Kidney epithelial cell (primary cell): Measurements from ENCODE around the gene RPH3AL. TPM values are rescaled to one million over a fixed set of nuclear protein-coding genes. Genes with fewer than 3 reads are reported as not detected.

Experiments
- DNase-seq: peaks from one replicate; pipeline ENCODE4 v3.0.0-alpha.2; 2010; ENCODE audit warnings: low read depth
- H3K27me3 ChIP-seq: 2 replicates; pipeline ENCODE4 v1.6.0; 2011; ENCODE audit warnings: low read length; ENCODE audit not compliant: control insufficient read depth, insufficient read depth
- H3K36me3 ChIP-seq: 2 replicates; pipeline ENCODE4 v1.5.1; 2011; ENCODE audit warnings: low read length; ENCODE audit not compliant: control insufficient read depth, insufficient read depth
- H3K4me3 ChIP-seq: 2 replicates; pipeline ENCODE4 v1.5.1; 2011; ENCODE audit warnings: low read depth, mild to moderate bottlenecking, control low read depth, low read length
- total RNA-seq: library from RNA; depleted of rRNA; stranded (reverse); fragments of >200 nt; gene quantifications from 2 replicates; pipeline ENCODE4 v1.2.3, GENCODE V29; 2015
- TF ChIP-seq, protein P1 (sequence below): IDR thresholded peaks from 2 replicates; pipeline ENCODE4 v1.5.1; 2011; ENCODE audit warnings: mild to moderate bottlenecking, moderate library complexity, low read length, control low read depth, inconsistent platforms; ENCODE audit not compliant: insufficient read depth, poor library complexity, severe bottlenecking

Gene RPH3AL
- total RNA-seq, 1 donor from 2014 or later, result 15.1 TPM

DNA sequence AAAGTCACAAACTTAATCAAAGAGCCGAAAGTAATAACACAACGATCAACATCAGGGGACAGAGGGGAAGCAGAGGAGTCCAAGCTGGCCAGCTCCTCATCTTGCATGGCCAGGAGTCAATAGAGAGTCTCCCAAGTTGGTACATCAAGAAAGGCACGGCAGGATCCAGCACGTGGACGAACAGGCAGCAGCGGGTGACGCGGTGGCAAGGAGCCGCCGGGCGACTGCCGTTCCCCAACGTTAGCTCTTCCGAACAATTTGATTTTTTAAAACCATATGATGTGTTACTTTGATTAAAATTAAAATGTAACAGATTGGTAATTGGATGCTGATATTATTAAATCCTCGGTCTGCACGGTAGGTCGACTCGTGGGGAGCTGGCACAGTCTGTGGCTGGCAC is 89.3 kb downstream of the RPH3AL start:
- DNase-seq, result no peak
- TF ChIP-seq, protein P1, sequence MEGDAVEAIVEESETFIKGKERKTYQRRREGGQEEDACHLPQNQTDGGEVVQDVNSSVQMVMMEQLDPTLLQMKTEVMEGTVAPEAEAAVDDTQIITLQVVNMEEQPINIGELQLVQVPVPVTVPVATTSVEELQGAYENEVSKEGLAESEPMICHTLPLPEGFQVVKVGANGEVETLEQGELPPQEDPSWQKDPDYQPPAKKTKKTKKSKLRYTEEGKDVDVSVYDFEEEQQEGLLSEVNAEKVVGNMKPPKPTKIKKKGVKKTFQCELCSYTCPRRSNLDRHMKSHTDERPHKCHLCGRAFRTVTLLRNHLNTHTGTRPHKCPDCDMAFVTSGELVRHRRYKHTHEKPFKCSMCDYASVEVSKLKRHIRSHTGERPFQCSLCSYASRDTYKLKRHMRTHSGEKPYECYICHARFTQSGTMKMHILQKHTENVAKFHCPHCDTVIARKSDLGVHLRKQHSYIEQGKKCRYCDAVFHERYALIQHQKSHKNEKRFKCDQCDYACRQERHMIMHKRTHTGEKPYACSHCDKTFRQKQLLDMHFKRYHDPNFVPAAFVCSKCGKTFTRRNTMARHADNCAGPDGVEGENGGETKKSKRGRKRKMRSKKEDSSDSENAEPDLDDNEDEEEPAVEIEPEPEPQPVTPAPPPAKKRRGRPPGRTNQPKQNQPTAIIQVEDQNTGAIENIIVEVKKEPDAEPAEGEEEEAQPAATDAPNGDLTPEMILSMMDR, result no peak
- no peaks in the 10 kb centered on the region for H3K27me3 ChIP-seq
- peaks cover 2% of the 10 kb centered on the region for H3K36me3 ChIP-seq
- no peak overlapping the region for H3K4me3 ChIP-seq

DNA sequence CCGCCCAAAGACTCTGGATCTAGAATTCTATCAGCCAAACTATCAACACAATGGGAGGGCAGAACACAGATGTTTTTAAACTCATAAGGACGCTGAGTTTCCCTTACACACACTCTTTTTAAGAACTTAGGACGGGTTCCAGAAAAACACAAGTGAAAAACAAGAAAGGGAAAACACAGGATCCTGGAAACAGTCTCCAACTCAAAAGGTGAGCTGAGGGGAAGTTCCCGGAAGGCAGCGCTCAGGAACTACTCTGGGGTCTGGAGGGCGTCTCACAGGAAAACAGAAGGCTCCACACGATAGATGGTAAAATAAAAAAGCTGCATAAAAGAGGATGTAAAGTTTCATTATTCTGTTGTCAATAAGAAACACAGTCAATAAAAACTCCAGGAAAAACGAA is 91.0 kb downstream of the RPH3AL start:
- DNase-seq, result no peak
- H3K27me3 ChIP-seq, result no peaks in the 10 kb centered on the region
- H3K4me3 ChIP-seq, result no peak overlapping the region
- TF ChIP-seq, protein P1, result no peak
- H3K36me3 ChIP-seq, result peaks cover 2% of the 10 kb centered on the region

DNA sequence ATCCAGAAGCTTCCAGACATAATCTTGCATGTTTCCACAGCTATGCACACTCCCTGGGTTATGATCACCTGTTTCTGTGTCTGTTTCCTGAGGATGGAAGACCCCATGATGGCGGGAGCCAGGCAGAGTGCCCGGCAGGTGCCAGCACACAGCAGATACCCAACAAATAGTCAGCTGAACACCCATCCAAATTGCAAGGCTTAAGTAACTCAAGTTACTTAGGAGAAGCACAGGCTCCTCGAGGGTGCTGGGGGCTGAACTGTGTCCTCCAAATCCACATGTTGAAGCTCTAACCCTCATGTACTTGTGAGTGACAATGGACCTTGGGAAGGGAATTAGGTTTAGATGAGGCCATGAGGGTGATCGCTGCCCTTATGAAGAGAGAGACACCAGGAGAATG is 91.7 kb downstream of the RPH3AL start:
- no peak overlapping the region for H3K4me3 ChIP-seq
- H3K27me3 ChIP-seq, result no peaks in the 10 kb centered on the region
- peaks cover 2% of the 10 kb centered on the region for H3K36me3 ChIP-seq
- TF ChIP-seq, protein P1, result no peak
- DNase-seq, result no peak

DNA sequence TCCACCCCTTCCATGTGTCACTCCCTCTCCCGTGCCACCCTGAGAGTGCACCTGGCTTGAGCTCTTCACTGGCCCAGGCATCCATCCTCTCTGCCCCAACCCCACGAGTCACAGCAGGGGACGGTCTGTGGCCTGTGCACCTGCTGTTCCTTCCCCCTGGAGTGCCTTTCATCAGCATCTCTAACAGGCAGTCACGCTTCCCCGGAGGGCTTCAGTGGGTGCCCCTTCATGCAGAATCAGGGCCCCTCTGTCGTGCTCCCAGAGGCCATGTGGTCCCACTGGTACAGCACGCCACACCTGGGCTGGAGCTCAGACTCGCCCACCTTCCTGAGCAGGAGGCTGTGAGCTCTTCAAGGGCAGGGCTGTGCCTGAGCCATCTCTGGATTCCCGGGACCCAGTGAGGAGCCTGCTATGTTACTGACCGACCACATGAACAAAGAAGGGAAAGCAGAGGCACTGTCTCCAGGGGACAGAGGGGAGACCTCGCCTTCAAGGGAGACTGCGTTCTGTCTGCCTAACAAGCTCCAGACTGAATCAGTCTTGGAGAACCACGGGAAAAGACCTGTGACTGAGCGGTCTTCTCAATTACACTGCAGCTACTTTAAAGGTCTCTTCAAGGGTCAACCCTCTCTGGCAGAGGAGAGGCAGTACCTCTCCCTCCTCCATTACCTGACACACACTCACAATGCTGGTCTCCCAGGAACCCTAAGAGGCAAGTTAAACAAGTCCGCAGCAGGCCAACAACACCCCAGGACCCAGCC is 92.4 kb downstream of the RPH3AL start:
- no peaks in the 10 kb centered on the region for H3K27me3 ChIP-seq
- H3K36me3 ChIP-seq, result peaks cover 2% of the 10 kb centered on the region
- TF ChIP-seq, protein P1, result no peak
- DNase-seq, result no peak
- no peak overlapping the region for H3K4me3 ChIP-seq

DNA sequence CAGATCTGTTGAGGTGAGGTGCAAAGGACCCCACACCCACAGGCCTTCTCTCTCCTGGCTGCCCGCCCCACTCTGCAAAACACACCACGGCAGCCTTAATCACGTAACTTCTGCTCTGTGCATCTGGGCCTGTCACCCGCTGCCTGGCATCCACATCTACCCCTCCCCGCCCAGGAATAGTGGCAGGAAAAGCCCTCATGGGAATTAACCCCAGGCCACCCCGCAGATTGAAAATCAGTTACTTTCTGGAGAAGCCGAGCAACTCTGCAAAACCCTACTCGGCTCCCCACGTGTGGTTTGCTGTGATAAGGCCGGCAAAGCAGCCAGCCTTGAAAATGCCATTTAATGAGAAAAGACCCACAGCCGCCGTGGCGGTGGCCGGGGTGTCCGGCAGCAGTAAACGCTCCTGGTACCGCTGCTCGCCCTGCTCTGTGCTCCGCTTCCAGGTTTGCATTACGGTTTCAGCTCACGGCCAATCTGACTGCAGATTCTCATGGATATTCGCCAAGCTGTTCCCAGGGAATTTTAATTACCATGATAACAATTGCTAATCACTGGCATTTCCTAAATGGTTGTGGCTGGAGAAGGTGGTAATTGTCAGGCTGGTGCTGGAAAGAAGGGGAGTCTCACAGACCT is 93.1 kb downstream of the RPH3AL start:
- no peak for DNase-seq
- no peak overlapping the region for H3K4me3 ChIP-seq
- TF ChIP-seq, protein P1, result no peak
- peaks cover under 1% of the 10 kb centered on the region for H3K36me3 ChIP-seq
- no peaks in the 10 kb centered on the region for H3K27me3 ChIP-seq
